HG03066 (cell line): ENCODE data around the gene CDK5RAP2.

Experiments used
- ATAC-seq: cut with Tn5 transposase; IDR thresholded peaks from one replicate; pipeline ENCODE4 v1.9.1; 2021; ENCODE audit warnings: low read depth; ENCODE audit not compliant: unreplicated experiment

CDK5RAP2 gene

GRCh38 chr9:120442308-120442995 is 137.5 kb downstream of the CDK5RAP2 start:
- ATAC-seq: no peak

DNA sequence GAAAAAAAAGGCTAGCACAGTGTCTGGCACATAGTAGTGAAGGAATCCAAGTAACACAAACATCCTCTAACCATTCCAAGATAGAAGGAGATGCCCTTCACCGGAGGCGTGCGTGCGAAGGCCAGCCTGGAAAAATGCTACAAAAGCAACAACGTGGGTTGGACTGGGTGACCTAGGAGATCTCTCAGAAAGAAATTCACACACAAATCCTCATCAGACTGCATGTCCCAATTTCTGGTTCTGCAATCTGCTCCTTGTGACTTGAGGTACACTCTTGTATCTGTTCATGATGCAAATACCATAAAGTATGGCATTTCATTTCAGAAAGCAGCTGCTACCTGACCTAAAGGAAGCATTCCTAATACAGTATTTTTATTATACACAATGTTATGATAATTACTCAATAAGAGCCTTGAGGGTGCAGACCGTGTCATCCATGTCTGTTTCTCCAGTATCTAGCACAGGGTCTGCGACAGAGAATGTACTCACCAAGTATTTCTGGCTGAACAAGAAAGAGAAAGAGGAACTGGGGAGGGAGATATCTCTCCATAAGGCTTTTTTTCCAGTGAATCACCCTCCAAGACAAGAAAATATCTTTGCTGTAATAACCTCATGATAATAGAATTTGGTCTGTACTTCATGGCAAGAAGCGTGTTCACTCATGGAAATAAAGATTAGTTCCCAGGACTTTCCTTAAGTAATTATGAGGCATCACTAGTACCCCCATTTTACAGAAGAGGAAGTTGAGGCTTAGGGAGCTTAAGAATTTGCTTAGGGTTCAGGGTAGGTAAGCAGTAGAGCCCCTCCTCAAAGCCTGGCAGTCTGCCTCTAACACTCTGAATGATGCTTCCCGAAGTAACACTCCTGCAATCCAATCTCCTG is 138.3 kb downstream of the CDK5RAP2 start:
- ATAC-seq: no peak

GRCh38 chr9:120440791-120441190 is 139.2 kb downstream of the CDK5RAP2 start:
- no peak for ATAC-seq

GRCh38 chr9:120439926-120440325 is 140.0 kb downstream of the CDK5RAP2 start:
- ATAC-seq: no peak

DNA sequence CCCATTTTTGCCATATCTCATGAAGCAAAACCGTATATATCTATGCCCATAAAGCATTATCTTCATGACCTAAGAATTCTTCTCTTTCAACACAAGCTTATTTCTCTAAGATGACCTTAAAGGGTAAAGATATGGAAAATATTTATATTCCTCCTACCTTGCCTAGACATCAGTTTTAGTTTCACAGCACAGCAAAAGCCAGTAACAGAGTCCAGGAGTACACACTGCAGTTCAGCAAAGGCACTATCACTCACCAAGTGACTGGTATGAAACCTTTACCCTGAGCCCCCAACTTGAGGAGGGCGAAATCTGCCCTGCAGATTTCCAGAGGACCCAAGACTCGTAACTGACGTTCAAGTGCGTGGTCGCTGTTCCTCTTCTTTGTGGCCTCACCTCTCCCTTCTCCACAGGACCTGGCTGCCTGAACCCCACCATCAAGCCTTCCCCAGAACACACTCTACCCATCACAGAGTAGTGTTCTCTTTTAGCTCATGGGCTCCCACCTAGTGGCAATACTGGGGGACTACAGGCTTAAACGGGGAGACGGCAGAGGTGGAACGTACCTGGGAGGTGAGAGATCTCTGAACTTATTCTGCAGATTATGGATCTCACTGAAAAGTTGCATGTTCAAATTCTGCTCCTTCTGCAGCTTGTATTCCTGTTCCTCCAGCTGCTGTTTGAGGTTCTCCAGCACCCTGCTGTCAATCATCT is 141.0 kb downstream of the CDK5RAP2 start:
- no peak for ATAC-seq

- no peak for ATAC-seq
These were observed 141.9 kb downstream of the CDK5RAP2 start for GRCh38 chr9:120438111-120438510.

DNA sequence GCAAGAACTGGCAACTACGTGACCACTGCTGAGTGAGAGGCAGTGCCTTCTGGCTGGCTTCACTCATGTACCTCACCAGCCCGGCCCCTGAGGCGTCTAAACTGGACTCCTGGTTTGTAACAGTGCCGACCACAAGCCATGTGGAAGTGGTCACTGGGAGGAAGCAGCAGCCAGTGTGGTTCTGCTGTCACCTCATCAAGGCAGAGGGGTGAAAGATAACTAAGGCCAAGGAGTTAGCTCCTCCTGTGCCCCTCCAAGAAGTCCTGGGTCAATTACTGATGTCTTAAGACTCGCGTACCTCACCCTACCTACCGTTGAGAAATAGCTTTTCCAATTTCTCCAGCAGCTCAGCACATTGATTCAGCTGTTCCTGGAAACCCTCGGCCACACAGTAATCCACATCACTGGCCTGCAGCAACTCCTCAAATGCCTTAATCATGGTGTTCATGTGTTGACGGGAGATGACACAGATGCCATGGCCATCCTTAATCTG is 142.9 kb downstream of the CDK5RAP2 start:
- ATAC-seq: no peak

DNA sequence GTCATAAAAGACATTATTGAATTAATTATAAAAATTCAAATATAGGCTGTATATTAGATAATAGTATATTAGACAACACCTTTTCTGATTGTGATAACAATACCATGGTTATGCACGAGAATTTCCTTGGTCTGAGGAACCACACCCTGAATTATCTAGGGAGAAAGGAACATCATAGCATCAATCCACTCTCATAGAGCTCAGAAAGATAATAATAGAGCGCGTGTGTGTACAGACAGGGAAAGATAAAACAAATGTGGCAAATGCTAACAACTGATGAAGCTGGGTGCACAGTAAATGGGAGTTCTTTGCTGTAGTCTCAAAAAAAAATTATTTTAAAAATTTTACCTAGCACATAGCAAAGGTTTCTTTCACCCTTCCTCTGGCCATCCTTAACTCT is 143.5 kb downstream of the CDK5RAP2 start:
- no peak for ATAC-seq

DNA sequence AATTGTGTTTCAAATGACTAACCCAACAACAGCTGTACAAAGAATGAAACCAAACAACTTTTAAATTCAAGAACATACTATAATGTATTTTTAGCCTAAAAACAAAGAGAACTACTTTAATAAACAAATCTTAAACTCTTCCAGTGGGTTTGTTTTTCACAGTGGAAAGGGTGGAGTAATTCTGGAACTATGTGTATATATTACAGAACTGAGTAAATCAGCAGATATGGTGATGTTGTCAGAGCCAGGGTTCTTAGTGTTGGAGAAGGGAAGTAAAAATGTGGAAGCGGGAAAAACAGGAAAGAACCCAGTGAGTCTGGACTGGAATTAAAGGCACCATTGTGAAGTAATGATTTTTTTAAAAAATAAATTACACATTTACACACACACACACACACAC is 144.9 kb downstream of the CDK5RAP2 start:
- no peak for ATAC-seq

- no peak for ATAC-seq
These were observed 145.4 kb downstream of the CDK5RAP2 start for GRCh38 chr9:120434532-120434931.

DNA sequence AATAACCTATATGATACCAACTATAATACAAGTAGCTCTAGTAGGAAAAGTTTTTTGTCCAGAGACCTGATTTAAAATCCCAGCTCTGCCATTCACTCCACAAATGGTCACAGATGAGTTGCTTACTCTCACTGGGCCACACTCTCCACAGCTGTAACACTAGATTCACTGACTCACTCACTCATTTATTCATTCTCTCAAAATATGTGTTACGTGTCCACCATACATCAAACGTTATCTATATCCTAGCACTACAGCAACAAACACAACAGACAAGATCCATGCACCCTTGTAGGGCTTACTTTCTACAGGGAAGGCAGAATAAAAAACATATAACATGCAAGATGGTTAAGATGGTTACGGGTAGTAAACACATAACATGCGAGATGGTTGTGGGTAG is 146.3 kb downstream of the CDK5RAP2 start:
- ATAC-seq: no peak

DNA sequence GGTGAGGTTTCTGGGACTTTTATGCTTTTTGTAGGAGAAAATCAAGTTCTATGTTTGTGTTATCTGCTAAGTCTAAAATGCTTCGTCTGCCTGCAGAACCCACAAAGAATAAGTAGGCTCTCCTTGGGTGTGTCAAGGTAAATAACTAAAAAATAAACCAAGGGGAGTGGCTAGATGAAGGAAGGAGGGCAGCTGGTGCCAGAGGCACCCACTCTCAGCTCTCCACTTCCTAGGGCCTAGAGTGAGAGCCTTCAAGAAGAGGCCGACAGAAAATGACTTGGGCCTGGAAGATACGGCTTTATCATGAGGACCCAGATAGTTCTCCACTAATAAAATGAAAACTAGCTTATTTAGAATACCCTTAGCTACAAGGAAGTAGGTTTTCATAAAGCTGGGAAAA is 147.4 kb downstream of the CDK5RAP2 start:
- no peak for ATAC-seq

- ATAC-seq: no peak
These were observed 148.7 kb downstream of the CDK5RAP2 start for GRCh38 chr9:120431268-120431667.

- ATAC-seq: no peak
These were observed 155.7 kb downstream of the CDK5RAP2 start for GRCh38 chr9:120424248-120424647.

DNA sequence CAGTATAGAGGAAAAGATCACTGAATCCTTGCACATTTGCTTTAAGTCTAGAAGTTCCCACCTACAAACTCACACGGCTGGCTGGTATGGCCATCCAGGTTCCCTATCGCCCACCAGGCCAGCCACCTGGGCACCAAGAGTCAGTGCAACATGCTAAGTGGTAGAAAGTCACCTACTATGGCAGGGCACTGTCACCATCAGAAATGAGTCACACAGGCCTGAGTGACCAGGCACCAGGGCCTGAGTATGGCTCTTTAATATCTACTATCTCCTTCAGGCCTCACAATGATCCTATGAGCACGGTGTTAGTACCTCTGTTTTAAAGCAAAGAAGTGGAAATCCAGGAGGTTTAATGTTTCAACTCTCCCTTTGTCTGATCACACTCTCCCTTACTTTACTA is 156.2 kb downstream of the CDK5RAP2 start:
- ATAC-seq: no peak

GRCh38 chr9:120421977-120422376 is 158.0 kb downstream of the CDK5RAP2 start:
- no peak for ATAC-seq

DNA sequence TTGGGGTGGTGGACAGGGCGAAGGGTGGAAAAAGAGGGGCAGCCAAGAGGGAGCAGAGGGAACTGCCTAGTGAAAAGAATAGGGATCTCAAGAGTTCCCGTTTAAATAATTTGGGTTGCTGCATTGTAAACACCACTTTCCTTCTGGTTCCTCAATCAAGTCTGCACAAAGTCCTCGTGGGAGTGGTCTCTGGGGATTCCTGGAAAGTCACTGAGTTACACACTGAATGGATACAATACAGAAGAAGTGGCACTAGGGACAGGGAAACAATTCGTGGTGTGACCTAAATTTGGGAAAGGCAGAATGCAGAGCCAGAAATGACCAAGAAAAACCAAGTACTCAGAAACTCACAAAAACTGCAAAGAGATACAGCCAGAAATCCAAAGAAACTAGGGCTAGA is 161.7 kb downstream of the CDK5RAP2 start:
- ATAC-seq: no peak

- ATAC-seq: no peak
These were observed 163.1 kb downstream of the CDK5RAP2 start for GRCh38 chr9:120416781-120417427.

DNA sequence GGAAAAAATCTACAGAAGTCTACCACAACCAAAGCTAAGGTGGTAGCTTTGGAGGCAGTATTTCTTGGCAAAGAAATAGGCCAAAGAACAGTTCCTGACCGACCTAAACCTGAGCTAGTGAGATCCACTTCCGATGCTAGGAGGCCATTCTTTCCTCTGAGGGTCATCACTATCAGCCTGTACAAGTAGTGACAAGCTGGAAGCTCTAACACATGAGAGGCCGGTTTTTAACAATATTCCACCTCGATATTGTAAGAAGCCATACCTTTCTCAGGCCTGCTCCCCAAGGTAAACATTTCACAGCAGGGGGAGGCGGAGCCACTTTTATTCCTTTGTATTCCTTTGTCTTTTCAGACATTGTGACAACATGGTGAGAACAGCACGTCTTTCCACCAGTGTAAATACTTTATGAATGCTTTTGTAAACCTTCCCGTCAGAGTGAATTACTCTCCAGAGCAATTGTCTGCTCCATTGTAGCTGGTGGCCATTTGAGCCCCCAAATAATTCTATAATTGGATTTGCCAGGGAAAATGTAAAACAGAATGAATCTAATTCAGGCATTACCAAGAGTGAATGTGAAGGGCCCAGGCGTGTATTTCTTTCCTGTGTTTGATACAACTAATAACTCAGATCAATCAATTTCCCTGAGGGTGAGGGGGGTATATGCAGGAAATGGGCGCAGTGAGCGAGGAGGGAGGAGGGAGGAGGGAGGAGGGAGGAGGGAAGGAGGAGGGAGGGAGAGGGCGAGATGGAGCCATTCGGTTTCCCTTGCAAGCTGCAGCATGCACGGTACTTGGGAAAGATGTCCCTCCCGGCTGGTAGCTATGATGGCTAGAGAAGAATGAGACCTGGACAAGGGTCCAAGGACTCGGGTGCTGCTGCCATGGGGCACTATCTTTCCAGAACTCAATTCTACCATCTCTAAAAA is 166.6 kb downstream of the CDK5RAP2 start:
- ATAC-seq: no peak
